GM23338 (cell line): ENCODE data around the gene NEK7. TPM values are rescaled to one million over a fixed set of nuclear protein-coding genes. Genes with fewer than 3 reads are reported as not detected.
A peak's percentile ranks its signal among the peaks of the same experiment; 100 is the strongest.

ENCODE experiments used
- ATAC-seq: fragments of 200-7000 bp; cut with Tn5 transposase; 3 replicates; pipeline ENCODE4 v1.9.1; 2020
- DNase-seq: peaks from one replicate; pipeline ENCODE4 v3.0.0-alpha.2; 2015; ENCODE audit warnings: low spot score
- H2AFZ ChIP-seq: fragments of 200-600 bp; sonication (generic); 2 replicates; pipeline ENCODE4 v1.8.0; 2016; ENCODE audit warnings: antibody characterized with exemption, mild to moderate bottlenecking, moderate library complexity
- H3F3A ChIP-seq: fragments of 200-600 bp; sonication (generic); replicated peaks from 2 replicates; pipeline ENCODE4 v1.8.0; 2017; ENCODE audit warnings: antibody characterized with exemption, mixed run types, low read depth
- H3K27ac ChIP-seq: fragments of 200-600 bp; sonication (generic); 2 replicates; pipeline ENCODE4 v1.6.1; 2016; ENCODE audit warnings: low read depth
- H3K27me3 ChIP-seq: fragments of 200-600 bp; sonication (generic); 2 replicates; pipeline ENCODE4 v1.8.0; 2016; ENCODE audit warnings: mild to moderate bottlenecking, mixed run types, moderate library complexity; ENCODE audit not compliant: insufficient read depth
- H3K36me3 ChIP-seq: fragments of 200-600 bp; sonication (generic); 2 replicates; pipeline ENCODE4 v1.8.0; 2016; ENCODE audit warnings: mild to moderate bottlenecking; ENCODE audit not compliant: insufficient read depth
- H3K4me1 ChIP-seq: fragments of 200-600 bp; sonication (generic); 2 replicates; pipeline ENCODE4 v1.8.0; 2016; ENCODE audit warnings: mild to moderate bottlenecking, moderate library complexity; ENCODE audit not compliant: insufficient read depth
- H3K4me2 ChIP-seq: fragments of 200-600 bp; sonication (generic); 2 replicates; pipeline ENCODE4 v1.7.1; 2017; ENCODE audit warnings: mixed run types
- H3K4me3 ChIP-seq: fragments of 200-600 bp; sonication (generic); 2 replicates; pipeline ENCODE4 v1.6.1; 2016; ENCODE audit warnings: mixed run types
- H3K79me2 ChIP-seq: fragments of 200-600 bp; sonication (generic); replicated peaks from 2 replicates; pipeline ENCODE4 v1.8.0; 2017; ENCODE audit warnings: mild to moderate bottlenecking; ENCODE audit not compliant: insufficient read depth
- H3K9me2 ChIP-seq: fragments of 200-600 bp; sonication (generic); 2 replicates; pipeline ENCODE4 v1.8.0; 2017; ENCODE audit not compliant: insufficient read depth
- H4K20me1 ChIP-seq: fragments of 200-600 bp; sonication (generic); replicated peaks from 2 replicates; pipeline ENCODE4 v1.8.0; 2017; ENCODE audit warnings: mild to moderate bottlenecking; ENCODE audit not compliant: insufficient read depth
- H3K27ac Mint-ChIP-seq: 2 replicates; pipeline ENCODE4 v1.8.0; 2020; ENCODE audit warnings: inconsistent platforms, mild to moderate bottlenecking, moderate library complexity, mixed read lengths
- H3K27me3 Mint-ChIP-seq: 3 replicates; pipeline ENCODE4 v1.8.0; 2022; ENCODE audit warnings: low read depth, mild to moderate bottlenecking, moderate library complexity, mixed read lengths, inconsistent platforms; ENCODE audit not compliant: insufficient read depth, poor library complexity
- H3K36me3 Mint-ChIP-seq: 3 replicates; pipeline ENCODE4 v1.8.0; 2021; ENCODE audit warnings: low read depth, mild to moderate bottlenecking, inconsistent platforms, moderate library complexity, mixed read lengths
- H3K4me1 Mint-ChIP-seq: 3 replicates; pipeline ENCODE4 v1.8.0; 2020; ENCODE audit warnings: mild to moderate bottlenecking, inconsistent platforms, mixed read lengths
- H3K4me3 Mint-ChIP-seq: 3 replicates; pipeline ENCODE4 v1.8.0; 2021; ENCODE audit warnings: moderate library complexity, mild to moderate bottlenecking, inconsistent platforms, mixed read lengths
- H3K9me3 Mint-ChIP-seq: 3 replicates; pipeline ENCODE4 v1.8.0; 2020; ENCODE audit warnings: moderate library complexity, mild to moderate bottlenecking, inconsistent platforms, mixed read lengths
- CREB1 ChIP-seq: fragments of 250-450 bp; sonication (Bioruptor Pico); IDR thresholded peaks from 2 replicates; pipeline ENCODE4 v1.5.0; 2020; ENCODE audit warnings: low read depth, mild to moderate bottlenecking, moderate library complexity
- CTCF ChIP-seq, 2 experiments: fragments of 200-600 bp in 1 of 2; sonication (generic) in 1 of 2; conservative IDR thresholded peaks; 2 replicates each; pipeline versions ENCODE4 v1.5.1 to v1.6.1; 2016 to 2017; ENCODE audit warnings: antibody characterized with exemption in 2 of 2, low read depth in 2 of 2, mild to moderate bottlenecking in 2 of 2, moderate library complexity in 1 of 2
- JUNB ChIP-seq: IDR thresholded peaks from one replicate; pipeline ENCODE4 v1.6.1; 2016; ENCODE audit warnings: antibody characterized with exemption; ENCODE audit not compliant: unreplicated experiment
- STAT1 ChIP-seq: IDR thresholded peaks from one replicate; pipeline ENCODE4 v1.6.1; 2016; ENCODE audit warnings: antibody characterized with exemption; ENCODE audit not compliant: unreplicated experiment
- ZNF331 ChIP-seq: fragments of 250-450 bp; sonication (Bioruptor Pico); IDR thresholded peaks from 2 replicates; pipeline ENCODE4 v1.5.0; 2020; ENCODE audit warnings: low read depth, mild to moderate bottlenecking, moderate library complexity
- polyA plus RNA-seq: library from polyadenylated mRNA; unstranded; fragments of >200 nt; fragmentation: Nextera tagmentation; extraction: Ambion mirVana; gene quantifications from 2 replicates; pipeline ENCODE4 v1.2.1, GENCODE V29; 2016
- total RNA-seq: library from RNA; depleted of rRNA; stranded (reverse); fragments of >200 nt; shearing (Covaris generic); gene quantifications from 2 replicates; pipeline ENCODE4 v1.2.3, GENCODE V29; 2014
- TF ChIP-seq, protein P1 (sequence below): fragments of 250-450 bp; sonication (Bioruptor Pico); IDR thresholded peaks from 2 replicates; pipeline ENCODE4 v1.5.0; 2020; ENCODE audit warnings: mild to moderate bottlenecking, moderate library complexity

NEK7 gene
- total and polyA plus RNA-seq, 2 experiments from 2014 or later = 4.8 to 15.3 TPM

DNA sequence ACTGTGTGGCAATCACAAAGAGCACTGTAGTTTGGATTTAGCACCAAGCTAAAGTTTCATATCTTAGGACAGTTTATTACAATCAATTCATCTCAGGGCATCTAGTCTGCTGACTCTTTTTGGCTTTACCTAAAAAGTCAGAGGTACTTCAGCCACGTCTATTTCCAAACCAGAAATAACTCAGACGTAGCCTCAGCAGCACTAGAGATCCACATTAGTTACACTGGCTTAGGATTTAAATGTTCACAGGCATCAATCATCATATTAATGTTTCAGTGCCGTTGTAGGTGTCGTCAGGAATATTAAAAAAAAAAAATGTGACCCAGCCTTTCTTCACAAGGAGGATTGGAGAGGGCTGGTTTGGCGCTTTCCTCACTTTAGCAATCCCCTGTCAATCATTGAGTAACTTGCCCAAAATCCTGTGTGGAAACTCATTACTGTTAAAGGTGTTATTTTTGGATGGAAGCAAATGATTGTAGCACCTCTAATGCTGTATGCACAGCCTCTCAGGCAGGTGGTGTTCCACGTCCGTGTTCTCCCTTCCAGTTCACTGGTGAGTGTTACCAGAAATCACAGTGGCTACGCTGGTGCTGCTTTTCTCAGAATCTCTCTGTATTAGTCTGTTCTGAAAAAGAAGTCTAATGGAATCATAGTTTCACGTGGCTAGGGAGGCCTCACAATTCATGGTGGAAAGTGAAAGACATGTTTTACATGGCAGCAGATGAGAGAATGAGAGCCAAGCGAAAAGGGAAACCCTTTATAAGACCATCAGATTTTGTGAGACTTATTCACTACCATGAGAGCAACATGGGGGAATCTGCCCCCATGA lies 45.4 kb downstream of the NEK7 start (continued):
- TF ChIP-seq, protein P1, sequence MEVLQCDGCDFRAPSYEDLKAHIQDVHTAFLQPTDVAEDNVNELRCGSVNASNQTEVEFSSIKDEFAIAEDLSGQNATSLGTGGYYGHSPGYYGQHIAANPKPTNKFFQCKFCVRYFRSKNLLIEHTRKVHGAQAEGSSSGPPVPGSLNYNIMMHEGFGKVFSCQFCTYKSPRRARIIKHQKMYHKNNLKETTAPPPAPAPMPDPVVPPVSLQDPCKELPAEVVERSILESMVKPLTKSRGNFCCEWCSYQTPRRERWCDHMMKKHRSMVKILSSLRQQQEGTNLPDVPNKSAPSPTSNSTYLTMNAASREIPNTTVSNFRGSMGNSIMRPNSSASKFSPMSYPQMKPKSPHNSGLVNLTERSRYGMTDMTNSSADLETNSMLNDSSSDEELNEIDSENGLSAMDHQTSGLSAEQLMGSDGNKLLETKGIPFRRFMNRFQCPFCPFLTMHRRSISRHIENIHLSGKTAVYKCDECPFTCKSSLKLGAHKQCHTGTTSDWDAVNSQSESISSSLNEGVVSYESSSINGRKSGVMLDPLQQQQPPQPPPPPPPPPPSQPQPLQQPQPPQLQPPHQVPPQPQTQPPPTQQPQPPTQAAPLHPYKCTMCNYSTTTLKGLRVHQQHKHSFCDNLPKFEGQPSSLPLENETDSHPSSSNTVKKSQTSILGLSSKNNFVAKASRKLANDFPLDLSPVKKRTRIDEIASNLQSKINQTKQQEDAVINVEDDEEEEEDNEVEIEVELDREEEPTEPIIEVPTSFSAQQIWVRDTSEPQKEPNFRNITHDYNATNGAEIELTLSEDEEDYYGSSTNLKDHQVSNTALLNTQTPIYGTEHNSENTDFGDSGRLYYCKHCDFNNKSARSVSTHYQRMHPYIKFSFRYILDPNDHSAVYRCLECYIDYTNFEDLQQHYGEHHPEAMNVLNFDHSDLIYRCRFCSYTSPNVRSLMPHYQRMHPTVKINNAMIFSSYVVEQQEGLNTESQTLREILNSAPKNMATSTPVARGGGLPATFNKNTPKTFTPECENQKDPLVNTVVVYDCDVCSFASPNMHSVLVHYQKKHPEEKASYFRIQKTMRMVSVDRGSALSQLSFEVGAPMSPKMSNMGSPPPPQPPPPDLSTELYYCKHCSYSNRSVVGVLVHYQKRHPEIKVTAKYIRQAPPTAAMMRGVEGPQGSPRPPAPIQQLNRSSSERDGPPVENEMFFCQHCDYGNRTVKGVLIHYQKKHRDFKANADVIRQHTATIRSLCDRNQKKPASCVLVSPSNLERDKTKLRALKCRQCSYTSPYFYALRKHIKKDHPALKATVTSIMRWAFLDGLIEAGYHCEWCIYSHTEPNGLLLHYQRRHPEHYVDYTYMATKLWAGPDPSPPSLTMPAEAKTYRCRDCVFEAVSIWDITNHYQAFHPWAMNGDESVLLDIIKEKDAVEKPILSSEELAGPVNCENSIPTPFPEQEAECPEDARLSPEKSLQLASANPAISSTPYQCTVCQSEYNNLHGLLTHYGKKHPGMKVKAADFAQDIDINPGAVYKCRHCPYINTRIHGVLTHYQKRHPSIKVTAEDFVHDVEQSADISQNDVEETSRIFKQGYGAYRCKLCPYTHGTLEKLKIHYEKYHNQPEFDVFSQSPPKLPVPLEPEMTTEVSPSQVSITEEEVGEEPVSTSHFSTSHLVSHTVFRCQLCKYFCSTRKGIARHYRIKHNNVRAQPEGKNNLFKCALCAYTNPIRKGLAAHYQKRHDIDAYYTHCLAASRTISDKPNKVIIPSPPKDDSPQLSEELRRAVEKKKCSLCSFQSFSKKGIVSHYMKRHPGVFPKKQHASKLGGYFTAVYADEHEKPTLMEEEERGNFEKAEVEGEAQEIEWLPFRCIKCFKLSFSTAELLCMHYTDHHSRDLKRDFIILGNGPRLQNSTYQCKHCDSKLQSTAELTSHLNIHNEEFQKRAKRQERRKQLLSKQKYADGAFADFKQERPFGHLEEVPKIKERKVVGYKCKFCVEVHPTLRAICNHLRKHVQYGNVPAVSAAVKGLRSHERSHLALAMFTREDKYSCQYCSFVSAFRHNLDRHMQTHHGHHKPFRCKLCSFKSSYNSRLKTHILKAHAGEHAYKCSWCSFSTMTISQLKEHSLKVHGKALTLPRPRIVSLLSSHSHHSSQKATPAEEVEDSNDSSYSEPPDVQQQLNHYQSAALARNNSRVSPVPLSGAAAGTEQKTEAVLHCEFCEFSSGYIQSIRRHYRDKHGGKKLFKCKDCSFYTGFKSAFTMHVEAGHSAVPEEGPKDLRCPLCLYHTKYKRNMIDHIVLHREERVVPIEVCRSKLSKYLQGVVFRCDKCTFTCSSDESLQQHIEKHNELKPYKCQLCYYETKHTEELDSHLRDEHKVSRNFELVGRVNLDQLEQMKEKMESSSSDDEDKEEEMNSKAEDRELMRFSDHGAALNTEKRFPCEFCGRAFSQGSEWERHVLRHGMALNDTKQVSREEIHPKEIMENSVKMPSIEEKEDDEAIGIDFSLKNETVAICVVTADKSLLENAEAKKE (CRISPR knock-in tag) = no peak

- Histone ChIP-seq H3K4me2 (no peak overlapping the region), H4K20me1 (no peaks in the 10 kb centered on the region), H3K4me1 (peaks cover 4% of the 10 kb centered on the region; the same call in 1 of the 2 replicates), H3K27me3 (no peaks in the 10 kb centered on the region), H2AFZ (no peak overlapping the region), H3K9me2 (no peaks in the 10 kb centered on the region), H3K36me3 (no peaks in the 10 kb centered on the region), H3K4me3 (no peak overlapping the region), H3F3A (no peaks in the 10 kb centered on the region), H3K79me2 (peaks cover 78% of the 10 kb centered on the region), H3K27ac (no peak overlapping the region)
- no peak for ATAC-seq
- no peaks in the 10 kb centered on the region for H3K27me3 Mint-ChIP-seq
- H3K9me3 Mint-ChIP-seq = no peaks in the 10 kb centered on the region
- H3K36me3 Mint-ChIP-seq = peaks cover 4% of the 10 kb centered on the region; the same call in 1 of the 3 replicates
- H3K4me1 Mint-ChIP-seq = peaks cover 13% of the 10 kb centered on the region; the same call in 1 of the 3 replicates
- H3K4me3 Mint-ChIP-seq = no peak overlapping the region
- DNase-seq = peak; percentile 14
- H3K27ac Mint-ChIP-seq = peak overlapping the region; percentile 50; the same call in 1 of the 2 replicates
- TF ChIP-seq, protein P1 (CRISPR knock-in tag) = no peak
- no peak for TF ChIP-seq JUNB
- no peak for TF ChIP-seq CTCF (conservative IDR thresholded peaks at IDR 0.05; ENCODE audit: low read depth in 2 of 2)
- no peak for TF ChIP-seq CREB1 (CRISPR knock-in tag)
- no peak for TF ChIP-seq ZNF331 (CRISPR knock-in tag)
- TF ChIP-seq STAT1 = no peak
Measured at GRCh38 chr1:198203434-198203833, 46.6 kb downstream of the NEK7 start.
